Activated CD4-positive, alpha-beta T cell treated with anti-CD3 and anti-CD28 coated beads for 48 hours (primary cell): ENCODE results near the gene DNHD1.

Source experiments
- DNase-seq: peaks from one replicate; pipeline ENCODE4 v3.0.0-alpha.2; 2020

DNHD1 gene

GRCh38 chr11:6565325-6565724 is 68.2 kb downstream of the DNHD1 start:
- no peak for DNase-seq

- no peak for DNase-seq
These were observed 69.1 kb downstream of the DNHD1 start for GRCh38 chr11:6565988-6566703.

DNA sequence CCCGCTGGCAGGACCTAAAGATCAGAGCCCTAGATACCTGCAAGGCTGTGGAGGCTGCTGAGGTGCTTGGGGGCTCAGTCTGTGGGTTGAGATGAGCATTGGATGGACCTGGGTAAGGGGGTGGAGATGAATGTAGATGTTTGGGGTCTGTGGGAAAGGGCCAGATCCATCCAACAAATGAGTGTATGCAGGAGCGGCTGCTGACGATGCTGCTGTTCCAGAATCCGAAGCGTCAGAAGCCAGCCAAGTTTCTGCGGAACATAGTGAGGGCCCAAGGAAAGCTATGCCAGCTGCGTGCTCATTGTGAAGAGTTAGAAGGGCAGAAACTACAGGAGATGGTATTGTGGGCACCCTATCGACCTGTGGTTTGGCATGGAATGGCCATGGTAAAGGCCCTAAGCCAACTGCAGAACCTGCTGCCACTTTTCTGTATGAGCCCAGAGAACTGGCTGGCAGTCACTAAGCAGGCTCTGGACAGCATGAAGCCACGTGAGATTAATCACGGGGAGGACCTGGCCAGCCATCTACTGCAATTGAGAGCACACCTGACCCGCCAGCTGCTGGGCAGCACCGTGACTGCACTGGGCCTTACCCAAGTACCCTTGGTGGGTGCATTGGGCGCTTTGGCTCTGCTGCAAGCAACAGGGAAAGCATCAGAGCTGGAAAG is 69.8 kb downstream of the DNHD1 start:
- DNase-seq, result no peak

DNA sequence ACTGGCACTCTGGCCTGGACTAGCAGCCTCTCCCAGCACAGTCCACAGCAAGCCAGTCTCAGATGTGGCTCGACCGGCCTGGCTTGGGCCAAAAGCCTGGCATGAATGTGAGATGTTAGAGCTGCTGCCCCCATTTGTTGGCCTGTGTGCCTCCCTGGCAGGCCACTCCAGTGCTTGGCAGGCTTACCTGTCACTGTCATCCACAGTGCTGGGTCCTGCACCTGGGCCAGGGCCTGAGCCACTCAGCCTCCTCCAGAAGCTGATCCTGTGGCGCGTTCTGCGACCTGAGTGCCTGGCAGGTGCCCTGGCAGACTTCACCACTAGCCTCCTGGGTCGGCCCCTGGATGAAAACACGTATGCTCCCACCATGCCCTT is 70.3 kb downstream of the DNHD1 start:
- no peak for DNase-seq

DNA sequence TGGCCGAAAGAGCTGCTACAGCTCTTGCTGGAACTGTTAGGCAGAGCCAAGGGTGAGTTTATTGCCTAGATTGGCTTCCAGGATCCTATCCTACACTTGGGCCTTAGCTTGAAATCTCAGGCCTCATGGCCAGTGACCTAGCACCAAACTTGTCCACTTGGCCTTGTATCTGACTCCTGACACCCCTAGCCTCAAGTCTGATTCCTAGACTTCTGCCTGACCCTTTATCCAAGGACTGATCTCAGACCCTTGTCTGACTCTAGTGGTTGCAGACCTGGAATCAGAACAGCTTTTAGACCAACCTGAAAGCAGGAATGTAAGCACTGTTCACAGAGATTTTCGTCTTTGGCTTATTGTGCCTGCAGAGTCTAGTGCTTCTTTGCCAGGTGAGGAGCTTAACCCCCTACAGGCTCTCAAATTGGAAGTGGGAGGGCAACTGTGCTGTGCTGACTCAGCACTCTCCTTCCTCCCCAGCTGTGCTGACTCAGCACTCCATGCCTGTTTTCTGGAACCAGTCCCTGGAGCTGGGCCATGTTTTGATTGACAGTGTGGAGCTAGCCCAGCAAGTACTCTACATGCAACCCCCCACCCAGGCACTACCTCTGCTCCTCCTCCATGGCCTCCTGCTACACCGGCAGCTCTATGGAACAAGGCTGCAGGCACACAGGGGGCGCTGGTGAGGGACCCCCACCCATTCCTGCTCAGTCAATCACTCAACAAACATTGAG is 71.3 kb downstream of the DNHD1 start:
- DNase-seq, result no peak

DNA sequence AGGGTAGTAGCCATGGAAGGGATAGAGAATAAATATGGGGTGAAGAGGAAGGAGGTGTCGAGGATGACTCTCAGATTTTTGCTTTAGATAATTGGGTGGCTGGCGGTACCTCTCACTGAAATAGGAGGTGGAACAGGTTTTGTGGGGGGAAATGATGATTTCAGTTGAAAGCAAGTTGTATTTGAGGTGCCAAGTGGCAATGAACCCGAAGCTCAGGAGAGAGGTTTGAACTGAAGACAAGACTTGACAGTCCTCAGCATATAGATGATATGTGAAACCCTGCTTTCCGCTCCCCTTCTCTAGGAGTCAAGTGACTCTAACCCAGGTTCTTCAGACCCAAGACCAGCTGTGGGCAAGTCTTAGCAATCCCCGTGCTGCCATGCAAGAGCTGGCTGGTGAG is 72.6 kb downstream of the DNHD1 start:
- no peak for DNase-seq

- DNase-seq, result no peak
These were observed 73.8 kb downstream of the DNHD1 start for GRCh38 chr11:6570691-6571427.

DNA sequence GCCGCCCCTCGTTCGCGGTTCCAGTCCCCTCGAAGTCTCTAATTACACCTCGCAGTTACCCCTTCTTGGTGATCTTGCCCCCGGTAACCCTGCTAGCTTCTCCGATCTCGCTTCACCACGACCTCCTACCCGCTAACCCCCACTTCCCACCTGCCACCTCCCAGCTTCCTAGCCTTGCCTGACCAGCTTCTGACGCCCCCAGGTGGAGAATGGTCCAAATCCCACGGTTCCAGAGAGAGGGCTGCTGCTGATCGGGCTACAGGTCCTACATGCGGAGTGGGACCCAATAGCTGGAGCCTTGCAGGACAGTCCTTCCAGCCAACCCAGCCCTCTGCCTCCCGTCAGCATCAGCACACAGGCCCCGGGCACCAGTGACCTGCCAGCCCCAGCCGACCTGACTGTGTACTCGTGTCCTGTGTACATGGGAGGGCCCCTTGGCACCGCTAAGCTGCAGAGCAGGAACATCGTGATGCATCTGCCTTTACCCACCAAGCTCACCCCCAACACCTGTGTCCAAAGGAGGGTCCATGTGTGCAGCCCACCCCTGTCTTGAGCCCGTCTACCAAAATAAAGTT is 74.4 kb downstream of the DNHD1 start:
- no peak for DNase-seq

DNA sequence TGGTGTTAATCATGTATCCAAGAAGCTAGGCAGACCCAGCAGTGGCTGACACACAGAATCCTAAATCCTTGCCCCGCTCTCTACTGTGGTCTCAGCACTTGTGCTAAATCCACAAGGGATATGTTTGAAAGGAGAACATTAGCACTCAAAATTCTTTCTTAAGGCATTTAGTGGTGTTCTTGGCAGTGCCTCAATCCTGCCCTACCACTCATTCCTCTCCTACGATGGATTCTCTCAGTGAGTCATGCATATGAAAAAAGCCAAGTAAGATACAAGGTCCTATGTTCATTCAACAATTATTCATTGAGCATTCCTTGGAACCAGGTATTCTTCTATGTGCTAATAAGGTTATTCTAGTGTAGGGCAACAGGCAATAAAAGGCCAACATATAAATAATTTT is 75.1 kb downstream of the DNHD1 start:
- no peak for DNase-seq

- no peak for DNase-seq
These were observed 78.0 kb downstream of the DNHD1 start for GRCh38 chr11:6574816-6575715.

- no peak for DNase-seq
These were observed 79.6 kb downstream of the DNHD1 start for GRCh38 chr11:6576471-6577373.

GRCh38 chr11:6578134-6578533 is 81.1 kb downstream of the DNHD1 start:
- DNase-seq, result no peak

DNA sequence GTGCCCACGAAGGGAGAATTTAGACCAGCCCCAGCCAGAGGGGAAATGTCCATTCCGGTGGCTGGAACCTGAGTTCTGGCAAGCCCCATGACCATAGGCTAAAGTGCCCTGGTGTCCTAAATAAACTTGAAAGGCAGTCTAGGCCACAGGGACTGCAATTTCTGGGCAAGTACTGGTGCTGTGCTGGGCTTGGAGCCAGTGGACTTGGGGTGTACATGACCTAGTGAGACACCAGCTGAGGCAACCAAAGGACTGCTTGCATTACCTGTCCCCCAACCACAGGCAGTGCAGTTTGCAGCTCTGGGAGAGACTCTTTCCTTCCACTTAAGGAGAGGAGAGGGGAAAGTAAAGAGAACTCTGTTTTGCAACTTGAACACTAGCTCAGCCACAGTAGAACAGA is 82.6 kb downstream of the DNHD1 start:
- no peak for DNase-seq

DNA sequence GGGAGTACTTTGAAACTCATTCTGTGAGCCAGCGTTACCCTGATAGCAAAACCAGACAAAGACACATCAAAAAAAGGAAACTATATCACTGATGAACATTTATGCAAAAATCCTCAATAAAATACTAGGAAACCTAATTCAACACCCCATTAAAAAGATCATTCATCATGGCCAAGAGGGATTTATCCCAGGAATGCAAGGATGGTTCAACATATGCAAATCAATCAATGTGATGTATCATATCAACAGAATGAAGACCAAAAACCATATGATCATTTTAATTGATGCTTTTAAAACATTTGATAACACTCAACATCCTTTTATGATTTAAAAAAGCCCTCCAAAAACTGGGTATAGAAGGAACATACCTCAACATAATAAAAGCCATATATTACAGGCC is 86.5 kb downstream of the DNHD1 start:
- DNase-seq, result no peak

DNA sequence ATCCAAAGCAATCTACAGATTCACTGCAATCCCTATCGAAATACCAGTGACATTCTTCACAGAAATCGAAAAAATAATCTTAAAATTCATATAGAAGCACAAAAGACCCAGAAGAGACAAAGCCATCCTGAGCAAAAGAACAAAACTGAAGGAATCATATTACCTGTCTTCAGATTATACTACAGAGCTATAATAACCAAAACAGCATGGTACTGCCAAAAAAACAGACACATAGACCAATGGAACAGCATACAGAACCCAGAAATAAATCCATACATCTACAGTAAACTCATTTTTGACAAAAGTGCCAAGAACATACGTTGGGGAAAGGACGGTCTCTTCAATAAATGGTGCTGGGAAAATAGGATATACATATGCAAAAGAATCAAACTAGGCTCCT is 87.4 kb downstream of the DNHD1 start:
- no peak for DNase-seq

DNA sequence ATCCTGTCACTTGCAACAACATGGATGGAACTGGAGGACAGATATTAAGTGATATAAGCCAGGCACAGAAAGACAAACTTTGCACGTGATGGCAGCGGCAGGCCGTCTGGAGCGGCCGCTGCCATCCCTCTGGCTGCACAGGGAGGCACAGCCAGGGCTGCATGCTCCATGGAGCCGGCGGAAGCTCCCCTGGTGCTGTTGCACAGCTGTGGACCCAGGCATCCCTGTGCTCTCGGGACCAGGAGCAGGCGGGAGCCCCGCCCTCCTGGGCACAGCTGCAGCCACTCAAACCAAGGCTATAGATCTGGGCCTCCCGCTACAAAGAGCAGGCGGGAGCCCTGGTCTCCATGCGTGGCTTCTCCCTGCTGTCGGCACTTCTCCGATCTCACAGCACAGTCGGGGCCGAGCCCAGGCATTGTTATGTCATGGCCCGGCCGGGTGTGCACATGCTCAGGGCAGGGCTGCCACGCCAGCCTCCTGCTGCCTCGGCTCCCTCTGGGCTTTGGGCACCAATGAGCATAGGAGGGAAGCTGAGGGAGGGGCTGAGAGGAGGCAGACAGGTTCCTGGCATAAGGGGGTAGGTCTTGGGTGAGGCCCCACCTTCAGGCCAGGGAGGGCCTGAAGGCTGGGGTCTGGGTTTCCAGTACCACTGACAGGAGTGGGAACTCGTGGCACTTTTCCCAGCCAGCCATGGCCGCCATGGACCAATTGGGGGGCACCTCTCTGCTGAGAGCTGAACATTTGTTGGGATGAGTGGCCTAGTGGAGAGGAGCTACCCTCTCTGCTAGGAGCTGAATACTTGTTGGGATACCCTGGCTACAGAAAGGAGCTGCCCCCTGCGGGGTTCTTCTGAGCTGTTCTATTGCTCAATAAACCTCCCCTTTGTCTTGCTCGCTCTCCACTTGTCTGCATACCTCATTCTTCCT is 89.6 kb downstream of the DNHD1 start:
- no peak for DNase-seq

DNA sequence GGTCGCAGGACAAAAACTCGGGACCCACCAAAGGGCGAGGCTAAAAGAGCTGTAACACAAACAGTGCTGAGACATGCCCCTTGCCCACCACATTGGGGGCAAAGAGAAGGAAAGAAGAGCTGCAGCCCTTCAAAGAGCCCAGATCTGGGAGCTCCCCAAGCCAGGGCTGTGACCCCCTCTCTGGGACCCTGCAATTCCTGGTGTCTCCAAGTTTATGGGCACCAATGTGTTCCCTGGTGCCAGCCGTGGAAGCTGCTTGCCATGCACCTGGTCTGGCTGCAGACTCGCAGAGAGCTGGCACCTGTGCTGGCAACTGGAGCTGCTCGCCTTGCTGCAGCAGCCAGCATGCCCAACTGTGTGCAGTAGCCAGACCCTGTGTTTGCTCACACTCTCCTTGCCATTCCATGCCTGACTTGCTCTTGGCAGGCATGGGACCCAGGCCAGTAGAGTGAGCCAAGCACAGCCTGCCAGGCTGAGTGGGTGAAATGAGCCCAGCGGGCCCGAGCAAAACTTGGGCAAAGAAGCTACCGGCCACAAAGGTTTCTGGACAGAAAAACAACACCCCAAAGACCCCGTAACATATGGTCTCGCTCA is 90.4 kb downstream of the DNHD1 start:
- no peak for DNase-seq

DNA sequence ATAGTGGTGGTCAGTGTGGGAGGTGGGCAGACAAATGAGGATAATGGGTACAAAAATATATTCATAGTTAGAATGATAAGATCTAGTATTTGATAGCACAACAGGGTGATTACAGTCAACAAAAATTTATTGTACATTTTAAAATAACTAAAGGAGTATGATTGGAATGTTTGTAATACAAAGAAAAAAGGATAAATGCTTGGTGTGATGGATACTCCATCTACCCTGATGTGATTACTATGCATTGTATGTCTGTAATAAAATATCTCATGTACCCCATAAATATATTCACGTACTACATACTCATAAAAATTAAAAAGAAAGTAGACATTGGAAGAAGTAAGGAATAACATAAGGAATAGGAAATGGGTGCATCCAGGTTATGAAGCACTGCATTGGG is 90.9 kb downstream of the DNHD1 start:
- no peak for DNase-seq

DNA sequence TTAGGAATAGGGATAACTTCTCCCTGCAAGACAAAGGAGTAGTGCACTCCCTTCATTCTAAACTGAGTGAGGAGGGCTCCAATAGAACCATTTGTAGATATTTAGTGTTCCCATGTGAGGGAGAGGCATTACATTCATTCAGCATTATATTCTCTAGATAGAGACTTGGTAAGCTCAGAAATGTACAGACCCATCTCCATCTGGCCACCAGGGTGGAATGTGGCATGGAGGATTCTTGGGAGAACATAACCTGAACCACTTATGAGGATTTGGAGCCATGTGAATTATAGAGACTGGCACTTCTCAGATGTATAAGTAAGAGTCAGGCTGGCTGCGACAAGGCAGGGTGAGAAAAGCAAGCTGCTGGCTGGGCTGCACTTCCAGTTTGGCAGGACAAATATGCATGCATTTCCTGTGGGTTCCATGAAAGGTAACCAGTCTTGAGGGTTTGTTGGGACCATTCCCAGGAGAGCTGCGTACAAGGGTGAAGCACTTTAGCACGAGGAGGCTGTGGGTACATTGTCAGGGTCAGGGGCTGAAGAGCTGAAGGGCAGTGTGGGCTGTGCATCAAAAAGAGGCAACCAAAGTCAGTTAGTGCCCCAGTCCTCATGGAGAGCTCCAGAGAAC is 97.2 kb downstream of the DNHD1 start:
- no peak for DNase-seq
